Spleen (tissue), 11 donors: ENCODE measurements around the gene NME3. TPM values are rescaled to one million over a fixed set of nuclear protein-coding genes. Genes with fewer than 3 reads are reported as not detected.
A peak's percentile ranks its signal among the peaks of the same experiment; 100 is the strongest.

Experiments used
- DNase-seq: peaks from one replicate; pipeline ENCODE4 v3.0.0-alpha.2; 2020
- H3K27ac ChIP-seq, 8 donors: fragments of 200-600 bp; sonication (generic) in 7 of 8; 1 replicate in 4 of 8; 2 replicates in 4 of 8; pipeline versions ENCODE4 v1.5.0 to v1.8.0; 2016 to 2021; ENCODE audit warnings: inconsistent platforms in 4 of 8, mild to moderate bottlenecking in 4 of 8, moderate library complexity in 1 of 8
- H3K27me3 ChIP-seq, 7 donors: fragments of 200-600 bp; sonication (generic) in 6 of 7; replicated peaks in 1 of 7; 1 replicate in 4 of 7; 2 replicates in 3 of 7; pipeline versions ENCODE4 v1.5.0 to v1.8.0; 2016 to 2021; ENCODE audit warnings: inconsistent platforms in 3 of 7, mild to moderate bottlenecking in 1 of 7
- H3K36me3 ChIP-seq, 6 donors: fragments of 200-600 bp; sonication (generic) in 5 of 6; 1 replicate in 4 of 6; 2 replicates in 2 of 6; pipeline versions ENCODE4 v1.5.0 to v1.8.0; 2016 to 2021; ENCODE audit warnings: inconsistent platforms in 2 of 6
- H3K4me1 ChIP-seq, 6 donors: fragments of 200-600 bp; sonication (generic) in 5 of 6; 1 replicate in 3 of 6; 2 replicates in 3 of 6; pipeline versions ENCODE4 v1.5.0 to v1.8.0; 2016 to 2021; ENCODE audit warnings: inconsistent platforms in 3 of 6
- H3K4me3 ChIP-seq, 8 donors: fragments of 200-600 bp; sonication (generic) in 7 of 8; 1 replicate in 4 of 8; 2 replicates in 4 of 8; pipeline versions ENCODE4 v1.5.0 to v1.8.0; 2016 to 2021; ENCODE audit warnings: inconsistent platforms in 4 of 8, mild to moderate bottlenecking in 4 of 8, moderate library complexity in 2 of 8
- H3K9me3 ChIP-seq, 8 donors: fragments of 200-600 bp; sonication (generic) in 7 of 8; 1 replicate in 4 of 8; 2 replicates in 4 of 8; pipeline versions ENCODE4 v1.5.0 to v1.8.0; 2016 to 2021; ENCODE audit warnings: inconsistent platforms in 4 of 8
- POLR2A ChIP-seq, 3 donors: fragments of 450-650 bp; IDR thresholded peaks; one replicate each; pipeline ENCODE4 v1.5.1; 2017; ENCODE audit warnings: antibody characterized with exemption in 3 of 3, mild to moderate bottlenecking in 1 of 3
- POLR2AphosphoS5 ChIP-seq, 3 donors: sonication (generic); formaldehyde crosslinking; IDR thresholded peaks; one replicate each; pipeline ENCODE4 v1.5.1; 2017; ENCODE audit warnings: antibody characterized with exemption in 3 of 3
- WGBS, 5 donors: extraction: QIAGEN DNeasy Blood & Tissue Kit in 3 of 5; methylation state at CpG; one replicate each; pipeline versions ENCODE4 v1.1.5 to v1.1.7; 2013 to 2018; 5-methylcytosine and 5-hydroxymethylcytosine counted together
- intact Hi-C: fragments of 100-400 bp; cut with DNase I; formaldehyde crosslinking; loops from one replicate; pipeline ENCODE4 v1.15.0; 2023; ENCODE audit warnings: low total_unique reads
- polyA plus RNA-seq, 3 donors: library from polyadenylated mRNA; stranded (reverse); fragments of 200-250 nt; gene quantifications; one replicate each; pipeline ENCODE4 v1.2.1, GENCODE V29; 2013
- total RNA-seq, 7 donors: library from RNA; depleted of rRNA in 3 of 7; stranded (reverse); fragments of >200 nt in 3 of 7; fragmentation: NEBNext Ultra II Directional in 4 of 7; extraction: Animal tissue kit (Norgen Biotek cat#: 25700) in 4 of 7; gene quantifications; one replicate each; pipeline versions ENCODE4 v1.1.0 to v1.2.1, GENCODE V29; 2016 to 2021
- TF ChIP-seq, protein P1 (sequence below), 11 experiments: fragments of 200-600 bp in 7 of 11; fragments of 450-650 bp in 4 of 11; sonication (generic) in 4 of 11; IDR thresholded peaks in 8 of 11; conservative IDR thresholded peaks in 3 of 11; 1 replicate in 7 of 11; 2 replicates in 4 of 11; pipeline versions ENCODE4 v1.4.0 to v1.8.0; 2016 to 2021; ENCODE audit warnings: antibody characterized with exemption in 11 of 11, inconsistent platforms in 4 of 11, mild to moderate bottlenecking in 1 of 11
- donor health status: healthy with polysubstance abuse.
- donor health status: DM: no; HTN: no; CAD: no; lungs with moderate emphysema.
- donor health status: DM: no; HTN: no; CAD: no.
- donor health status: Bipolar disorder and iron deficiency.
- donor health status: healthy.
- donor health status: DM: no; HTN: no; CAD: no.
- donor health status: DM: yes; HTN: yes; CAD: no.

Gene NME3
- total and polyA plus RNA-seq, 10 donors, result 51.0 to 283 (median 76.9) TPM

DNA sequence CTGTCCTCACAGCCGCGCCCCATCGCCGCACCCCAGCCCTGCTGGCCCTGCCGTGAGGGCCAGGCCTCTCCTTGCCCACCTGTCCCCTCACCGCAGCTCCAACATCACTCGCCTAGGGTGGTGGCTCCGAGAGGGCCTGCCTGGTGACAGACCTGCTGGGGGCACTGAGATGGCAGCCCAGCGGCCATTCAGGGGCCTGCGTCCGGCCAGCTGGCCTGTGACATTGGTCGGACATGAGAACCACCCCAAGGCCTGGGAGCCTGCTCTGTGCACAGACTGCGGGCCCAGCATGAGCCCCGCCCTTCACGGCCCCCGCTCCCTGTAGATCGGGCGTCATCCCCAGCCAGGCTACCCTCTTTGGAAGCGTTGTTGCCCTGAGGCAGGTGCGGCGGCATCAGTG lies 11.8 kb downstream of the NME3 start:
- 94 to 97% (median 96%) methylated on average over 16 to 21 of the region's 21 CpGs for WGBS, 5 donors
- Histone ChIP-seq H3K36me3 (peaks cover 0 to 98% (median 61%) of the 10 kb centered on the region in 6 donors), H3K9me3 (no peaks in the 10 kb centered on the region), H3K27ac (no peak overlapping the region), H3K4me3 (no peak overlapping the region), H3K27me3 (no peaks in the 10 kb centered on the region), H3K4me1 (peaks cover 0 to 8% (median 0%) of the 10 kb centered on the region in 6 donors)
- intact Hi-C loops, result no loop called here
- TF ChIP-seq POLR2AphosphoS5 (IDR thresholded peaks at IDR 0.05) (no peak), POLR2A (IDR thresholded peaks at IDR 0.05) (no peak)
- TF ChIP-seq, protein P1, sequence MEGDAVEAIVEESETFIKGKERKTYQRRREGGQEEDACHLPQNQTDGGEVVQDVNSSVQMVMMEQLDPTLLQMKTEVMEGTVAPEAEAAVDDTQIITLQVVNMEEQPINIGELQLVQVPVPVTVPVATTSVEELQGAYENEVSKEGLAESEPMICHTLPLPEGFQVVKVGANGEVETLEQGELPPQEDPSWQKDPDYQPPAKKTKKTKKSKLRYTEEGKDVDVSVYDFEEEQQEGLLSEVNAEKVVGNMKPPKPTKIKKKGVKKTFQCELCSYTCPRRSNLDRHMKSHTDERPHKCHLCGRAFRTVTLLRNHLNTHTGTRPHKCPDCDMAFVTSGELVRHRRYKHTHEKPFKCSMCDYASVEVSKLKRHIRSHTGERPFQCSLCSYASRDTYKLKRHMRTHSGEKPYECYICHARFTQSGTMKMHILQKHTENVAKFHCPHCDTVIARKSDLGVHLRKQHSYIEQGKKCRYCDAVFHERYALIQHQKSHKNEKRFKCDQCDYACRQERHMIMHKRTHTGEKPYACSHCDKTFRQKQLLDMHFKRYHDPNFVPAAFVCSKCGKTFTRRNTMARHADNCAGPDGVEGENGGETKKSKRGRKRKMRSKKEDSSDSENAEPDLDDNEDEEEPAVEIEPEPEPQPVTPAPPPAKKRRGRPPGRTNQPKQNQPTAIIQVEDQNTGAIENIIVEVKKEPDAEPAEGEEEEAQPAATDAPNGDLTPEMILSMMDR (IDR thresholded peaks at IDR 0.05 in 8 of 11, conservative IDR thresholded peaks at IDR 0.05 in 3 of 11), result no peak
- peak; percentile 50 for DNase-seq

DNA sequence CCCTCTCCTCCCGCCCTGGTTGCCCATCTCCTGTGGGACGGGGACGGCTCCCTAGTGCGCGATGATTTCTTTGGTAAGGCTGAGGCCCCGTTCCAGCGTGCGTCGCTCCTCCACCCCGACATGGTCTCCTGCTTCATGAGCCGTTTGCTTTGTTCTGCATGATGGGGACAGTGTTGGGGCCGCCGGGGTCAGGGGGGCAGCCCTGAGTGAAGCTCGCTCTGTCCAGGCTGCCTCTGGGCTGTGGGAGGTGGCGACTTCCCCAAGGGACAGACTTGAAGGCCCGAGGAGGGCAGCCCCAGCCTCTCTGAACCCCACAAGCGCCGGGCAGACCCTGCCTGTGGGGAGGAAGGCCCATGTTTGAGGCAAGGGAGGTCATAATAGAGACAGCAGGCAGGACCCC lies 12.4 kb downstream of the NME3 start:
- H3K9me3 ChIP-seq, result no peaks in the 10 kb centered on the region
- WGBS, 5 donors, result 92 to 95% (median 94%) methylated on average over 18 of the region's 18 CpGs
- H3K4me3 ChIP-seq, result no peak overlapping the region
- H3K27me3 ChIP-seq, result no peaks in the 10 kb centered on the region
- H3K36me3 ChIP-seq, result peaks cover 0 to 98% (median 61%) of the 10 kb centered on the region in 6 donors
- peak; percentile 59 for DNase-seq
- peaks cover 0 to 8% (median 0%) of the 10 kb centered on the region in 6 donors for H3K4me1 ChIP-seq
- no peak for TF ChIP-seq POLR2AphosphoS5 (IDR thresholded peaks at IDR 0.05)
- TF ChIP-seq, protein P1 (IDR thresholded peaks at IDR 0.05 in 8 of 11, conservative IDR thresholded peaks at IDR 0.05 in 3 of 11), result no peak
- no peak for TF ChIP-seq POLR2A (IDR thresholded peaks at IDR 0.05)
- no peak overlapping the region for H3K27ac ChIP-seq
- intact Hi-C loops, result no loop called here

DNA sequence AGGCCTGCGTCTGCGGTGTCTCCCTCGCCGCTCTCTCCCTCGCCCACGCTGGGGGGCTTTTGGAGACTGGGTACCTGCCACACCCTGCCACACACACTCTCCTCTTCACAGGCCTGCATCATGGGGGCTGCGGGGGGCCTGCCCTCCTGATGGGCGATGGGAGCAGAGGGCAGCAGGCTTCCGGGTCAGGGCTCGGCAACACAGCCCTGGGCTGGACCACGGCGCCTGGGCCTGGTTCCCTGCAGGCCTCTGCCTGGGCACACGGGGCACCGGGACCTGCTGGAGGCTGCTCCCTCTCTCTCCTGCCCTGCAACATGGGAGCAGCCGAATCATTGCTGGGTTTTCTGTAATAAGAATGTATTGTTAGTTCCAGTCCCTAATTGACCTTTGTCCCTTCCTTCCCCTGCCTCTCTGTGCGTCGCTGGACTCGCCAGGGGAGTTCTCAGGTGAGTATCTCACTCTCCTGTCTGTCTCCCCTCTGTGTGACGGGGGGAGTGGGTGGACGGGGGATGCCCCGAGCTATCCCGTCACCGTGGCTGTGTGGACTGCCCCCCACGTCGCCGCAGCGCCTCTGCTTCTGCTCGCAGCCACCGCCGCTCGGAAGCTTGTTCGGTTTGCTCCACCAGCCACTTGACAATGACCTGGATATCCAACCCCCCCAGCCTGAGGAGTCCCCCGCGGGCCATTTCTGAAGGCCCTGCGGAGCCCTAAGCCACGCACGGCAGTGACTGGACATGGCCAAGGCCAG lies 13.5 kb downstream of the NME3 start:
- WGBS, 5 donors, result 95 to 97% (median 96%) methylated on average over 31 to 37 of the region's 37 CpGs
- Histone ChIP-seq H3K4me1 (peaks cover 0 to 8% (median 0%) of the 10 kb centered on the region in 6 donors), H3K9me3 (no peaks in the 10 kb centered on the region), H3K4me3 (no peak overlapping the region), H3K27ac (no peak overlapping the region), H3K27me3 (no peaks in the 10 kb centered on the region), H3K36me3 (peaks cover 0 to 98% (median 57%) of the 10 kb centered on the region in 6 donors)
- TF ChIP-seq POLR2AphosphoS5 (IDR thresholded peaks at IDR 0.05) (peak in 1 of 3 donors; percentile 13), POLR2A (IDR thresholded peaks at IDR 0.05) (no peak)
- peak; percentile 59 for DNase-seq
- intact Hi-C loops, result no loop called here

DNA sequence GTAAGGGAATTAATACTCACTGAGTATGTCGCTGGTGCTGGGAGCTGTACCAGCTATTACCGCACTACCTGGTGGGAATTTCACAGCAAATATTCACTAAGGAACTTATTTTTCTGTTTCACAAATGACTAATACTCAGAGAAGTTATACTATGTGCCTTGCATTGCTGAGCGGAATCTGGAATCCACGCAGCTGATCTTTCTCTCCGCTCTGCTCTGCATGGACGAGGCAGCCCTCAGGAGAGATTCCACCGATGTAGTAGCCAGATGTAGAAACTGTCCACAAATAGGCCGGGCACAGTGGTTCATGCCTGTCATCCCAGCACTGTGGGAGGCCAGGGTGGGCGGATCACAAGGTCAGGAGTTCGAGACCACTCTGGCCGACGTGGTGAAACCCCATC lies 17.1 kb downstream of the NME3 start:
- no peak for DNase-seq
- no peaks in the 10 kb centered on the region for H3K9me3 ChIP-seq
- peaks cover 0 to 8% (median 0%) of the 10 kb centered on the region in 6 donors for H3K4me1 ChIP-seq
- H3K27me3 ChIP-seq, result no peaks in the 10 kb centered on the region
- 86 to 97% (median 94%) methylated on average over 12 of the region's 12 CpGs for WGBS, 5 donors
- TF ChIP-seq POLR2AphosphoS5 (IDR thresholded peaks at IDR 0.05) (no peak), POLR2A (IDR thresholded peaks at IDR 0.05) (no peak)
- TF ChIP-seq, protein P1 (IDR thresholded peaks at IDR 0.05 in 8 of 11, conservative IDR thresholded peaks at IDR 0.05 in 3 of 11), result no peak
- peaks cover 0 to 98% (median 62%) of the 10 kb centered on the region in 6 donors for H3K36me3 ChIP-seq
- intact Hi-C loops, result no loop called here
- no peak overlapping the region for H3K4me3 ChIP-seq
- H3K27ac ChIP-seq, result no peak overlapping the region
